Transverse colon (tissue), 4 donors: ENCODE data around the gene ZNF567. TPM values are rescaled to one million over a fixed set of nuclear protein-coding genes. Genes with fewer than 3 reads are reported as not detected.

Experiments used
- DNase-seq: peaks from one replicate; pipeline ENCODE4 v3.0.0-alpha.2; 2019
- H3K27ac ChIP-seq, 4 donors: fragments of 200-600 bp; sonication (generic); 2 replicates each; pipeline ENCODE4 v1.5.1; 2016 to 2018; ENCODE audit warnings: inconsistent platforms in 4 of 4
- H3K27me3 ChIP-seq: fragments of 200-600 bp; sonication (generic); 2 replicates; pipeline ENCODE4 v1.5.1; 2017; ENCODE audit warnings: inconsistent platforms
- H3K36me3 ChIP-seq, 4 donors: fragments of 200-600 bp; sonication (generic); 2 replicates each; pipeline ENCODE4 v1.5.1; 2017 to 2019; ENCODE audit warnings: inconsistent platforms in 4 of 4
- H3K4me1 ChIP-seq, 4 donors: fragments of 200-600 bp; sonication (generic); 2 replicates each; pipeline ENCODE4 v1.5.1; 2017 to 2020; ENCODE audit warnings: inconsistent platforms in 4 of 4
- H3K4me3 ChIP-seq, 4 donors: fragments of 200-600 bp; sonication (generic); 1 replicate in 1 of 4; 2 replicates in 3 of 4; pipeline versions ENCODE4 v1.5.1 to v1.6.1; 2017 to 2019; ENCODE audit warnings: inconsistent platforms in 4 of 4
- H3K9me3 ChIP-seq, 2 donors: fragments of 200-600 bp; sonication (generic); 2 replicates each; pipeline ENCODE4 v1.5.1; 2017 to 2019; ENCODE audit warnings: inconsistent platforms in 2 of 2
- CTCF ChIP-seq, 5 experiments: fragments of 200-600 bp in 3 of 5; fragments of 450-650 bp in 2 of 5; sonication (generic) in 3 of 5; IDR thresholded peaks; 1 replicate in 2 of 5; 2 replicates in 3 of 5; pipeline ENCODE4 v1.5.1; 2016 to 2017; ENCODE audit warnings: antibody characterized with exemption in 5 of 5, inconsistent platforms in 3 of 5, mild to moderate bottlenecking in 2 of 5, moderate library complexity in 1 of 5
- EP300 ChIP-seq: sonication (generic); formaldehyde crosslinking; IDR thresholded peaks from one replicate; pipeline ENCODE4 v1.6.1; 2017; ENCODE audit warnings: antibody characterized with exemption, low read depth
- POLR2A ChIP-seq: fragments of 450-650 bp; IDR thresholded peaks from one replicate; pipeline ENCODE4 v1.6.1; 2016; ENCODE audit warnings: antibody characterized with exemption, mild to moderate bottlenecking, moderate library complexity
- POLR2AphosphoS5 ChIP-seq, 3 donors: sonication (generic); formaldehyde crosslinking; IDR thresholded peaks; one replicate each; pipeline ENCODE4 v1.6.1; 2016; ENCODE audit warnings: antibody characterized with exemption in 3 of 3
- WGBS, 2 donors: methylation state at CpG; one replicate each; pipeline ENCODE4 v1.1.5; 2018; ENCODE audit warnings: low coverage in 1 of 2; 5-methylcytosine and 5-hydroxymethylcytosine counted together
- in situ Hi-C, 4 donors: fragments of 200-750 bp; cut with MboI; loops; one replicate each; pipeline versions ENCODE4 v1.15.0 to v1.15.1; 2017; ENCODE audit warnings: low sequenced_read_pairs in 3 of 4, low pct_ligation_motif_present in 1 of 4, low pct_unique_long_range_greater_than_20kb in 1 of 4
- intact Hi-C: fragments of 100-400 bp; cut with DNase I; formaldehyde crosslinking; loops from one replicate; pipeline ENCODE4 v1.15.1; 2023; ENCODE audit warnings: low total_unique reads
- total RNA-seq, 4 donors: library from RNA; depleted of rRNA; stranded (reverse); fragments of >200 nt; gene quantifications; one replicate each; pipeline ENCODE4 v1.1.0, GENCODE V29; 2016

Gene ZNF567
- 10 to 100 TPM in 1 of 4 donors, 1 to 10 TPM in 3; 4.8 to 10.1 (median 8.5) TPM for total RNA-seq

GRCh38 chr19:36687214-36688056 lies at the start of gene ZNF567:
TSS of gene ZNF567 (plus strand) at chr19:36687612. CDS start at chr19:36694868, 7,256 bp downstream.
- Histone ChIP-seq H3K27me3 (no peaks in the 10 kb centered on the region), H3K9me3 (peaks cover 11 to 14% of the 10 kb centered on the region in 2 donors), H3K36me3 (peaks cover 0 to 32% (median 16%) of the 10 kb centered on the region in 4 donors), H3K27ac (peak within 1 kb of the TSS; percentile 58 to 85 (median 80)), H3K4me3 (peak within 1 kb of the TSS; percentile 48 to 82 (median 68)), H3K4me1 (peaks cover 7 to 17% (median 11%) of the 10 kb centered on the region in 4 donors)
- TF ChIP-seq POLR2A = peak; percentile 79
- no peak for TF ChIP-seq EP300
- TF ChIP-seq CTCF (IDR thresholded peaks at IDR 0.05) = no peak
- peak; percentile 74 to 89 (median 77) for TF ChIP-seq POLR2AphosphoS5 (IDR thresholded peaks at IDR 0.05)
- intact Hi-C loops = no loop called here
- 0 to 1% methylated on average over 3 to 58 of the region's 69 CpGs for WGBS, 2 donors
- in situ Hi-C loops = no loop called here
- DNase-seq = peak; percentile 99

- intact Hi-C loops (no loop called here), in situ Hi-C loops (no loop called here)
- Histone ChIP-seq H3K9me3 (peaks cover 99 to 100% of the 10 kb centered on the region in 2 donors), H3K4me1 (no peaks in the 10 kb centered on the region), H3K36me3 (peaks cover 0 to 69% (median 20%) of the 10 kb centered on the region in 4 donors), H3K27ac (no peak overlapping the region), H3K27me3 (no peaks in the 10 kb centered on the region), H3K4me3 (no peak overlapping the region)
- TF ChIP-seq POLR2A = no peak
- no peak for TF ChIP-seq CTCF (IDR thresholded peaks at IDR 0.05)
- TF ChIP-seq POLR2AphosphoS5 (IDR thresholded peaks at IDR 0.05) = no peak
- TF ChIP-seq EP300 = no peak
- no peak for DNase-seq
- 80 to 91% methylated on average over 1 to 5 of the region's 5 CpGs for WGBS, 2 donors
Observed at GRCh38 chr19:36638862-36639510, 48.4 kb upstream of the ZNF567 start.

- H3K4me1 ChIP-seq = no peaks in the 10 kb centered on the region
- TF ChIP-seq CTCF (IDR thresholded peaks at IDR 0.05) = no peak
- TF ChIP-seq POLR2A = no peak
- TF ChIP-seq EP300 = no peak
- TF ChIP-seq POLR2AphosphoS5 (IDR thresholded peaks at IDR 0.05) = no peak
- no peak overlapping the region for H3K27ac ChIP-seq
- intact Hi-C loops (no loop called here), in situ Hi-C loops (no loop called here)
- no peaks in the 10 kb centered on the region for H3K27me3 ChIP-seq
- 86 to 95% methylated on average over 2 of the region's 2 CpGs for WGBS, 2 donors
- H3K4me3 ChIP-seq = no peak overlapping the region
- H3K9me3 ChIP-seq = peaks cover 96 to 100% of the 10 kb centered on the region in 2 donors
- DNase-seq = no peak
- H3K36me3 ChIP-seq = peaks cover 0 to 90% (median 37%) of the 10 kb centered on the region in 4 donors
Observed at GRCh38 chr19:36646746-36647145, 40.7 kb upstream of the ZNF567 start.

GRCh38 chr19:36652958-36653357 lies 34.5 kb upstream of the ZNF567 start:
- 60 to 88% methylated on average over 1 of the region's 1 CpG for WGBS, 2 donors
- H3K27me3 ChIP-seq = no peaks in the 10 kb centered on the region
- no peak overlapping the region for H3K4me3 ChIP-seq
- no peak overlapping the region for H3K27ac ChIP-seq
- peaks cover 0 to 100% (median 50%) of the 10 kb centered on the region in 4 donors for H3K36me3 ChIP-seq
- DNase-seq = no peak
- in situ Hi-C loops = no loop called here
- TF ChIP-seq CTCF (IDR thresholded peaks at IDR 0.05) (no peak), EP300 (no peak)
- no peaks in the 10 kb centered on the region for H3K4me1 ChIP-seq
- intact Hi-C loops = no loop called here
- H3K9me3 ChIP-seq = peaks cover 88 to 93% of the 10 kb centered on the region in 2 donors
